Measurements from ENCODE around the gene MAPKAPK2. TPM values are rescaled to one million over a fixed set of nuclear protein-coding genes. Genes with fewer than 3 reads are reported as not detected.
A peak's percentile ranks its signal among the peaks of the same experiment; 100 is the strongest.

MAPKAPK2 gene
- total RNA-seq, 2 donors from 2014 or later, result 27.1 to 67.0 TPM

DNA sequence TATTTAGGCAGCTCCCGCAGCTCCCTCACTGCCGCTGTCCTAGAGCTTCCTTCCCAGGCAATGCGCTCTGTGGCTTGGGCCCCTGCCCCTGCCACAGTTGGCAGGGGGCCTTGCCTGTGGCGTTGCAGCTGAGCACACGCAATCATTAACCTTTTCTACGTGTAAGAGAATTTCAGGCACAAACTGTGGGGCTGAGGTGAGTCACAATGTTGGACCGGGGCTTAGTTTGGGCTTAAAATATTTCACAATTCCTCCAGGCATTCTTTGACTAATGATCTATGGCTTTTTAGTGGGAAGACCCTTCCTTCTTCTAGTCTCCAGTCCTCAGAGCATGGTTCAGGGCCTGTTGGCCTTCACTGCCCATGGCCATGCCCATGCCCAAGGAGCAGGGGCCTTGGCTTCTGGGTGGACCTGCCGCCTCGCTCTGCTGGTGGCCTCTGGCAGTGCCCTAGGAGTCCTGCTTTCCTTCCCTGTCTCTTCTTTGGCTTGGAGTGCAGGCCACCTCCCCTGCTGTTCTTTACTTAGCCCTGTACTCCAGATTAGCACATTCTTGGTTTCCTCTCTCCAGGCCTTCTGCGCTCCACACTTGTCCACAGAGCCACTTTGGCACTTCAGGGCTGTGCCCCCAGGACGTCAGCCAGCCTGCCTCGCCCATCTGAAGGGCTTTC, 39.2 kb downstream of the MAPKAPK2 start:
- no peaks in the 10 kb centered on the region for H3K4me1 ChIP-seq (replicated peaks)
- whole genome bisulfite sequencing, result 63% methylated on average over 12 of the region's 12 CpGs
- no peaks in the 10 kb centered on the region for H3K27me3 ChIP-seq (replicated peaks; ENCODE audit: insufficient read depth)
- intact Hi-C loops (cut with DNase I), result loop anchor here (5.0 kb wide), 1 partner anchor 37 kb away; no protein-coding TSS in a partner anchor
- DNase-seq (ENCODE audit: low spot score), result no peak
- no peaks in the 10 kb centered on the region for H3K9me3 ChIP-seq
- H3K4me3 ChIP-seq, result no peak overlapping the region
- no peak overlapping the region for H3K27ac ChIP-seq
- H3K36me3 ChIP-seq, result no peaks in the 10 kb centered on the region
- TF ChIP-seq CTCF (IDR thresholded peaks at IDR 0.05), result no peak
- TF ChIP-seq POLR2AphosphoS5 (IDR thresholded peaks at IDR 0.05), result no peak
- no peak for TF ChIP-seq POLR2A (IDR thresholded peaks at IDR 0.05)

DNA sequence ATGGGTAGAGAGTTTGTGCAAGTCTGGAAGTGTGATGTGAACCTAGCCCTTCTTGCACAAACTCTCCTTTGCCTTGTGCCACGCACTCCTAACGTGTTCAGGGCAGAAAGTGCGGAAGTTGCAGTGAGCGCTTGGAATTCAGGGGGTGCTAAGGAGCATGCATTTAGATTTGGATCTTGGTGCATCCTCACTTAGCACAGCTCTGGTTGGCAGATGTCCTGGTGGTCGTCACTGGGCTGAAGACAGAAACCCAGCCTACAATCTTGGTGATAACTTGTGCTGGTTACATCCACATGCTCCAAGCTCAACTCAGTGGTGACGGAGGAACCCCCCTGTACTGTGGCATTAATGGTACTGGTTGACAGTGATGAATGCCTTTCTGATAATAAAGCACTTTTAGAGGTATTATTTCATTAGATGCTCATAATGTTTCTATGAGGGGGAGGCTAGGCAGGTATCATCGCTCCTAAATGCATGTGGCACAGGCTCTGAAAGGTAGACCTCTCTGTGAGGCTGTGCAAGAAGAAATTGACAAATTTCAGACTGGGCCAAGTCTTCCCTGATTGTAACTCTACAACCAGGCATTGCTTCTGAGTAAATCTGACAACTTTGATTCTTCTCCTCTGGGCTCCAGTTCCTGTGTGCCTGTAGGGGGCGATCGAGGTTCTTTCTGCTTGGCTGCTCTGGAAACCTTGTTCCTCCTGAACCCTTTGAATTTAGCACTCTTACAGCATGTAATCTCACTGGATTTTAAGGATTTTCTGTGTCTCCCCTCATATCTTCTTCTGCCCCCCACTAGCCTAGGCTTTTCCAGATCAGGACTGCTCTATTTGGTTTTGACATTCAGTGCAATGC, 40.6 kb downstream of the MAPKAPK2 start:
- 81% methylated on average over 9 of the region's 9 CpGs for WGBS
- Histone ChIP-seq H3K4me3 (no peak overlapping the region), H3K27ac (no peak overlapping the region), H3K4me1 (replicated peaks) (no peaks in the 10 kb centered on the region), H3K27me3 (replicated peaks; ENCODE audit: insufficient read depth) (no peaks in the 10 kb centered on the region), H3K9me3 (no peaks in the 10 kb centered on the region), H3K36me3 (peaks cover 0 to 11% of the 10 kb centered on the region in 2 donors)
- DNase-seq (ENCODE audit: low spot score), result no peak
- TF ChIP-seq POLR2AphosphoS5 (IDR thresholded peaks at IDR 0.05) (no peak), CTCF (IDR thresholded peaks at IDR 0.05) (peak in 3 of 4 experiments; percentile 18 to 36 (median 33)), POLR2A (IDR thresholded peaks at IDR 0.05) (no peak)
- intact Hi-C loops (cut with DNase I), result no loop called here

- Histone ChIP-seq H3K36me3 (peaks cover 3 to 31% of the 10 kb centered on the region in 2 donors), H3K4me1 (replicated peaks) (no peaks in the 10 kb centered on the region), H3K9me3 (no peaks in the 10 kb centered on the region), H3K27me3 (replicated peaks; ENCODE audit: insufficient read depth) (no peaks in the 10 kb centered on the region), H3K4me3 (no peak overlapping the region), H3K27ac (no peak overlapping the region)
- no peak for DNase-seq (ENCODE audit: low spot score)
- intact Hi-C loops (cut with DNase I), result no loop called here
- 79% methylated on average over 8 of the region's 8 CpGs for WGBS
- TF ChIP-seq POLR2A (IDR thresholded peaks at IDR 0.05) (no peak), CTCF (IDR thresholded peaks at IDR 0.05) (no peak), POLR2AphosphoS5 (IDR thresholded peaks at IDR 0.05) (no peak)
Measured at GRCh38 chr1:206727981-206728696, 43.4 kb downstream of the MAPKAPK2 start.

- H3K27ac ChIP-seq, result no peak overlapping the region
- no peaks in the 10 kb centered on the region for H3K9me3 ChIP-seq
- H3K4me3 ChIP-seq, result no peak overlapping the region
- TF ChIP-seq CTCF (IDR thresholded peaks at IDR 0.05), result no peak
- no peak for TF ChIP-seq POLR2A (IDR thresholded peaks at IDR 0.05)
- no peak for TF ChIP-seq POLR2AphosphoS5 (IDR thresholded peaks at IDR 0.05)
- intact Hi-C loops (cut with DNase I), result no loop called here
- no peaks in the 10 kb centered on the region for H3K4me1 ChIP-seq (replicated peaks)
- H3K27me3 ChIP-seq (replicated peaks; ENCODE audit: insufficient read depth), result no peaks in the 10 kb centered on the region
- peaks cover 3 to 31% of the 10 kb centered on the region in 2 donors for H3K36me3 ChIP-seq
- 63% methylated on average over 9 of the region's 9 CpGs for WGBS
- DNase-seq (ENCODE audit: low spot score), result no peak
Measured at GRCh38 chr1:206728697-206728987, 43.9 kb downstream of the MAPKAPK2 start.
